Endothelial cell of umbilical vein (primary cell): ENCODE data around the gene TCERG1L. TPM values are rescaled to one million over a fixed set of nuclear protein-coding genes. Genes with fewer than 3 reads are reported as not detected.

Source experiments
- BruUV-seq: library from RNA; stranded (reverse); fragments of 400-500 nt; replicated peaks from 2 replicates; lab custom pipeline; 2021; lab: Mats Ljungman, UMichigan
- CTCF ChIA-PET: fragments of 300-600, 350-600 bp; sonication (Branson Sonifier 250); formaldehyde crosslinking; loops from one replicate; lab custom pipeline; 2021; ENCODE audit warnings: antibody characterized with exemption, inconsistent platforms; lab: Charles Lee
- POLR2A ChIA-PET: fragments of 300-600, 350-600 bp; sonication (Branson Sonifier 250); formaldehyde crosslinking; loops from one replicate; lab custom pipeline; 2021; ENCODE audit warnings: antibody characterized with exemption, inconsistent platforms; lab: Charles Lee
- DNase-seq: peaks from one replicate; pipeline ENCODE4 v3.0.0-alpha.2; 2011; ENCODE audit warnings: low read depth, low spot score
- FAIRE-seq: peaks from 2 replicates; lab custom pipeline; 2011; peaks lifted over from hg19 to GRCh38; lab: Jason Lieb, UNC
- H2AFZ ChIP-seq: 2 replicates; pipeline ENCODE4 v1.6.0; 2012; ENCODE audit warnings: low read depth, low read length, control low read depth, inconsistent platforms
- H3K27ac ChIP-seq: 2 replicates; pipeline ENCODE4 v1.5.1; 2011; ENCODE audit warnings: low read depth, mild to moderate bottlenecking, control low read depth, low read length, moderate library complexity; ENCODE audit not compliant: insufficient read depth
- H3K27me3 ChIP-seq, 2 experiments: 2 replicates each; pipeline versions ENCODE4 v1.6.0 to v1.6.1; 2011; ENCODE audit warnings: low read length in 2 of 2, mixed read lengths in 1 of 2; ENCODE audit not compliant: control insufficient read depth in 2 of 2, insufficient read depth in 2 of 2
- H3K36me3 ChIP-seq, 2 experiments: 2 replicates in 1 of 2; 3 replicates in 1 of 2; pipeline ENCODE4 v1.5.1; 2011; ENCODE audit warnings: low read length in 2 of 2, mild to moderate bottlenecking in 1 of 2, moderate library complexity in 1 of 2; ENCODE audit not compliant: control insufficient read depth in 2 of 2, insufficient read depth in 2 of 2; ENCODE audit errors: extremely low read depth in 1 of 2
- H3K4me1 ChIP-seq: 3 replicates; pipeline ENCODE4 v1.5.1; 2011; ENCODE audit warnings: mild to moderate bottlenecking, low read length; ENCODE audit not compliant: control insufficient read depth, insufficient read depth; ENCODE audit errors: extremely low read depth
- H3K4me2 ChIP-seq: 2 replicates; pipeline ENCODE4 v1.6.1; 2011; ENCODE audit warnings: low read length, control low read depth, mixed read lengths; ENCODE audit not compliant: insufficient read depth
- H3K4me3 ChIP-seq, 3 experiments: fragments of 200-600 bp in 1 of 3; sonication (generic), shearing (Covaris generic) in 1 of 3; replicated peaks in 1 of 3; 2 replicates each; pipeline ENCODE4 v1.5.1; 2011 to 2016; ENCODE audit warnings: control low read depth in 3 of 3, low read length in 3 of 3, mild to moderate bottlenecking in 2 of 3, inconsistent platforms in 1 of 3, low read depth in 1 of 3, moderate library complexity in 1 of 3; ENCODE audit not compliant: insufficient read depth in 1 of 3
- H3K79me2 ChIP-seq: 2 replicates; pipeline ENCODE4 v1.6.0; 2012; ENCODE audit warnings: low read length, inconsistent platforms; ENCODE audit not compliant: control insufficient read depth, insufficient read depth
- H3K9ac ChIP-seq: replicated peaks from 2 replicates; pipeline ENCODE3; 2011; ENCODE audit warnings: low read length, control low read depth; ENCODE audit not compliant: insufficient read depth; ENCODE audit errors: extremely low read depth
- H3K9me1 ChIP-seq: replicated peaks from 3 replicates; pipeline ENCODE4 v1.6.0; 2011; ENCODE audit warnings: mild to moderate bottlenecking, low read length; ENCODE audit not compliant: control insufficient read depth, insufficient read depth; ENCODE audit errors: extremely low read depth
- H3K9me3 ChIP-seq: replicated peaks from 2 replicates; pipeline ENCODE4 v1.5.1; 2012; ENCODE audit warnings: low read length, inconsistent platforms; ENCODE audit not compliant: control insufficient read depth, insufficient read depth
- H4K20me1 ChIP-seq: replicated peaks from 2 replicates; pipeline ENCODE3; 2011; ENCODE audit warnings: mild to moderate bottlenecking, low read length; ENCODE audit not compliant: control insufficient read depth, insufficient read depth; ENCODE audit errors: extremely low read depth
- CTCF ChIP-seq, 2 donors: IDR thresholded peaks; 1 replicate in 1 of 2; 2 replicates in 1 of 2; pipeline ENCODE4 v1.5.1; 2011; ENCODE audit warnings: low read length in 2 of 2, mild to moderate bottlenecking in 2 of 2, moderate library complexity in 2 of 2, control low read depth in 1 of 2, inconsistent platforms in 1 of 2, low read depth in 1 of 2; ENCODE audit not compliant: insufficient read depth in 1 of 2; ENCODE audit errors: extremely low read depth in 1 of 2
- EZH2 ChIP-seq: IDR thresholded peaks from 2 replicates; pipeline ENCODE4 v1.6.1; 2012; ENCODE audit warnings: borderline replicate concordance, low read depth, mild to moderate bottlenecking, moderate library complexity, low read length, inconsistent platforms; ENCODE audit not compliant: severe bottlenecking
- FOS ChIP-seq: IDR thresholded peaks from 2 replicates; pipeline ENCODE4 v1.6.1; 2011; ENCODE audit warnings: mild to moderate bottlenecking, low read length, moderate library complexity, borderline replicate concordance; ENCODE audit not compliant: insufficient read depth
- GATA2 ChIP-seq: IDR thresholded peaks from 2 replicates; pipeline ENCODE4 v1.7.0; 2011; ENCODE audit warnings: low read depth, mild to moderate bottlenecking, moderate library complexity, mixed read lengths, low read length; ENCODE audit not compliant: insufficient read length, insufficient read depth
- JUN ChIP-seq: IDR thresholded peaks from 2 replicates; pipeline ENCODE4 v1.6.1; 2011; ENCODE audit warnings: borderline replicate concordance, low read depth; ENCODE audit not compliant: insufficient read length, insufficient read depth
- MAX ChIP-seq: IDR thresholded peaks from 2 replicates; pipeline ENCODE4 v1.6.1; 2011; ENCODE audit not compliant: insufficient read depth, insufficient read length
- MYC ChIP-seq: IDR thresholded peaks from one replicate; pipeline ENCODE4 v1.6.1; 2011; ENCODE audit warnings: mild to moderate bottlenecking, low read depth, low read length
- POLR2A ChIP-seq: IDR thresholded peaks from 2 replicates; pipeline ENCODE4 v1.6.1; 2012; ENCODE audit warnings: low read depth, mild to moderate bottlenecking, control low read depth, low read length
- POLR2AphosphoS5 ChIP-seq: IDR thresholded peaks from 2 replicates; pipeline ENCODE4 v1.6.1; 2012; ENCODE audit warnings: low read depth, mild to moderate bottlenecking, control low read depth, low read length, moderate library complexity; ENCODE audit not compliant: insufficient read depth
- dilution Hi-C: fragments of 300-500 bp; cut with MboI; formaldehyde crosslinking; loops from one replicate; pipeline ENCODE4 v1.15.0; 2019; ENCODE audit warnings: low sequenced_read_pairs; ENCODE audit not compliant: extremely low pct_ligation_motif_present
- intact Hi-C: fragments of 100-400 bp; cut with micrococcal nuclease; formaldehyde crosslinking; loops from one replicate; pipeline ENCODE4 v1.10.0; 2022
- polyA plus RNA-seq, 4 experiments: library from polyadenylated mRNA; depleted of rRNA in 3 of 4; stranded (reverse) in 3 of 4; unstranded in 1 of 4; fragments of >200 nt; gene quantifications; 2 replicates each; pipeline versions ENCODE4 v1.2.1 to v1.2.3, GENCODE V29; 2011 to 2012; ENCODE audit warnings: missing spikeins in 1 of 4
- total RNA-seq: library from RNA; stranded (reverse); gene quantifications from 2 replicates; pipeline ENCODE4 v1.2.3, GENCODE V29; 2021

TCERG1L gene
- total and polyA plus RNA-seq, 2 donors (not counting 3 experiments of a cell fraction or from before 2014, with no cell fraction given) = not detected

GRCh38 chr10:131123496-131123895 is 188.0 kb downstream of the TCERG1L start:
- DNase-seq = no peak
- H3K4me2 ChIP-seq = no peak overlapping the region
- no peaks in the 10 kb centered on the region for H3K4me1 ChIP-seq
- ChIA-PET CTCF (no interaction called here), POLR2A (no interaction called here)
- H3K27me3 ChIP-seq = no peaks in the 10 kb centered on the region
- no peaks in the 10 kb centered on the region for H3K36me3 ChIP-seq
- FAIRE-seq = no peak
- no peak overlapping the region for H2AFZ ChIP-seq
- H3K9ac ChIP-seq = no peak overlapping the region
- no TSS peak for BruUV-seq
- no peaks in the 10 kb centered on the region for H3K79me2 ChIP-seq
- peaks cover 10% of the 10 kb centered on the region for H3K9me3 ChIP-seq
- dilution Hi-C loops (no loop called here), intact Hi-C loops (no loop called here)
- H3K4me3 ChIP-seq = no peak overlapping the region
- H3K9me1 ChIP-seq = no peaks in the 10 kb centered on the region
- no peaks in the 10 kb centered on the region for H4K20me1 ChIP-seq
- TF ChIP-seq CTCF (IDR thresholded peaks at IDR 0.05; ENCODE audit: extremely low read depth in 1 of 2, insufficient read depth in 1 of 2, low read depth in 1 of 2, low read length in 2 of 2) = no peak
- TF ChIP-seq JUN = no peak
- TF ChIP-seq MYC = no peak
- no peak for TF ChIP-seq EZH2
- no peak for TF ChIP-seq FOS
- no peak for TF ChIP-seq GATA2
- no peak for TF ChIP-seq POLR2AphosphoS5
- no peak for TF ChIP-seq POLR2A
- no peak for TF ChIP-seq MAX
- no peak overlapping the region for H3K27ac ChIP-seq
